IPS-18c (cell line): ENCODE results near the gene THBS4.

Experiments used
- H3K4me3 ChIP-seq: 2 replicates; pipeline ENCODE4 v1.7.0; 2013; ENCODE audit warnings: low read depth, mild to moderate bottlenecking, low read length, moderate library complexity; ENCODE audit not compliant: insufficient read depth
- H3K9me3 ChIP-seq: one replicate; pipeline ENCODE4 v1.6.1; 2013; ENCODE audit warnings: mild to moderate bottlenecking, low read length, moderate library complexity; ENCODE audit not compliant: control insufficient read depth, insufficient read depth

THBS4 gene

GRCh38 chr5:80034962-80035821 is at the start of gene THBS4:
TSS of gene THBS4 (plus strand) at chr5:80035348. CDS start at chr5:80035538, 190 bp downstream.
- peak within 1 kb of the TSS; percentile 68 for H3K4me3 ChIP-seq
- H3K9me3 ChIP-seq = no peaks in the 10 kb centered on the region

DNA sequence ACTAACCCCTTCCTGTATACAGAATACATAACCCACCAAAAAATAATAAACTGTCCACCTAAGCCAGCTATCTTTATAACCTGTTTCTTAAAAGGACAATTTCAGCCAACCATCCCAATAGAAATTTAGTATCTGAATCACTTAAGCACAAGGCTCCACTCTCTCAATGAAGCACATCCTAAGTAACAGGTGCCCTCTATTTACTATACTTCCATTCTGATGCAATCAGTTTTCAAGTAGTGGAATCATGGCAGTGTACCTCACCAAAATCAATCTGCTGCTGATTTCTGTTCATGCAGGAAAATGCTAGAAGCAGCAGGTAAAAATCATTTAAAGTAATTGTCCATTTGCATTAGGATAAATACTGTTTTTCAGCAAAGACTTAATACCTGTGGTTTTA is 48.9 kb upstream of the THBS4 start:
- no peaks in the 10 kb centered on the region for H3K9me3 ChIP-seq
- H3K4me3 ChIP-seq = no peak overlapping the region

- Histone ChIP-seq H3K9me3 (no peaks in the 10 kb centered on the region), H3K4me3 (peak overlapping the region; percentile 85)
Measured at GRCh38 chr5:79990205-79990597, 44.9 kb upstream of the THBS4 start.

DNA sequence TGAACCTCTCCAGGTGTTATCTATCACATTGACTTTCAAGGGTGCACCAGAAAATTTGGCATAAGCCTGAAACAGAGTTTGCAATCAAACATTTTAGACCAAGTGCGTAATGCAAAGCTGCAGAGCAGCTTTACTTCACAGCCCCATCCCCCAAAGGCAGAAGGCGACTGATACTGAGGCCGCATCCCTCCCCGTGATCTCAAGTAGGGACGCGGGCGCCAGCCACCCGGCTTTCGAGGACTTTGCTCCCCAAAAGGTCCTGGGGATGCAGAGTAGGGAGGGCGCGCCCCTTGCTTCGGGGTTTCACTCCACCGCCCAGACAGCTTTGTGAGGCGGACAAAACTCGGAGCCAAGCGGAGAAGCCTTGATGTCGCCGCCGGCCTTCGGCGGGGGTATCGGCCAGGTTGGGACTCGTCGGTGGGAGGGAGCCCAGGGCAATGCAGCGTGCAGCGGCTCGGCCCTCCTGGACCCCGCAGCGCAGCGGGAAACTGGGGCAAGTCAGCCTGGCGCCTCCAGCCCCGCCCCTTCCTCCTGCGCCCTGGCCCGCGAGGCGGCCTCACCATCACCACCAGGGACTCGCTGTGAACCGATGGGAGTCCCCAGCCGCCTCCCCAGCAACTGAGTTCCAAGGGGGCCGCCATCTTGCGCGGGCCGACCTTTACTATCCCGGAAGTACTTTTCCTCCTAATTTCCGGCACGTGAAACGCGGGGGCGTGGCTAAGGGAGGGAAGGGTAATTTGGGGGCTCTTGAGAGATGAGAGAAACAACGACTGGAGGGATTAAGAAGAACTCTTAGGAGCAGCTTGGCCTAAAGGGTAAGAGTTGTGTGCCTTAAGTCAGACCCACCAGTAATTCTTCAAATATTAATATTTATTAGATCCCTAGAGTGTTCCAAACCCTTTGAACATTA is 44.3 kb upstream of the THBS4 start, which contains the start of gene MTX3:
Gene MTX3, minus strand, starts transcription at position 665 of the 910 bp plus-strand sequence. Its CDS starts 24 bp downstream, at position 641.
- H3K4me3 ChIP-seq = peak within 1 kb of the TSS; percentile 85
- H3K9me3 ChIP-seq = no peaks in the 10 kb centered on the region

DNA sequence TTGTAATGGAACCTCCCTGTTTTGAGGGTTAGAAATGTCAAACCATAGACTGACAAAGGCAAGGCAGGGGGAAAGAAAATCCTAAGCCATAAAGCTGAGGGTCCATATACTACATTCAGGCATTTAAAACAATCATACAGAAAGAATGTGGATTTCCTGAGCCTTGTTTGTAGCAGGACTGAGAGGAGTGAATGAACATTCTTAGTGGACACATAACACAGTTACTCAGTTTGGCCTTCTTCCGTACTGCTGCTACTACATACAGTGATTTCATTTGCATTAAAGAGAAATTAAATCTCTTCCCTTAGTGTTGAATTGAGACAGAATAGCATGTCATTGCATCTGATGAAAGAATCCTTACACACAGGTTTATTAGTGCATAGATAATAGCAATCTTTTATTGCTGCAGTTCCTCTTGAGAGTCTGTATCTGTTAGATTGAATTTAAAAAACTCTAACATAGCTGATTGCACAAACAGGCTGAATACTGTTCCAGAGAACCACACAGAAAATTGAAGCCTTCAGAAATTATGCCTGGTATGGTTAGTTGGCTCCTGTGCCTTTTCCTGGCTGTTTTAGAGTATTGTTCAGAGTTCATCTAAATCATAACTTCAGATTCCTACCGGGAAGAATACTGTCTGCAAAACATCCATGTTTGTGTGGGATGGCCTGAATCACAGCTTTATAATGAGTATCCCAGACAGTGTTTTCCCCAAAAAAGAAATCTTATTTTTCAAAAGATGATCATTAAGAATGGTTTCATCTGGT is 42.1 kb upstream of the THBS4 start:
- Histone ChIP-seq H3K4me3 (no peak overlapping the region), H3K9me3 (no peaks in the 10 kb centered on the region)

DNA sequence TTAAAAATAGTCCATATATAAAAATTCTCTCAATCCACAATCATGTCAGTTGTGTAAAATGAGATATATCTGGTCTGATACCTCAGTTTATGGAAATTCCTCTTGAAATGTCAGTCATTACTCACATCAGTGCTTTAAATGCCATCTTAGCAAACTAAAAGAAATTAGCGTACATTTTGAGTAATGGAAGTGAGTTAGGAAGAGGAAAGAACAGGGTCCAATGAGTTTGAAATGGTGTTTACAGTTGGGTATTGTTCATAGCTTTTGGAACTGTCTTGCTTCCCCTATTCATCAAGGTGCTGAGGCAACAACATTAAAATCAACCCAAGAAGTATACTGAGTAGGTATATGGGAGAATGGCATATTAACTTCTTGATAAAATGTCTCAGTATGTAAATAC is 35.4 kb upstream of the THBS4 start:
- Histone ChIP-seq H3K4me3 (no peak overlapping the region), H3K9me3 (no peaks in the 10 kb centered on the region)

GRCh38 chr5:80002677-80003076 is 32.5 kb upstream of the THBS4 start:
- Histone ChIP-seq H3K4me3 (no peak overlapping the region), H3K9me3 (no peaks in the 10 kb centered on the region)

DNA sequence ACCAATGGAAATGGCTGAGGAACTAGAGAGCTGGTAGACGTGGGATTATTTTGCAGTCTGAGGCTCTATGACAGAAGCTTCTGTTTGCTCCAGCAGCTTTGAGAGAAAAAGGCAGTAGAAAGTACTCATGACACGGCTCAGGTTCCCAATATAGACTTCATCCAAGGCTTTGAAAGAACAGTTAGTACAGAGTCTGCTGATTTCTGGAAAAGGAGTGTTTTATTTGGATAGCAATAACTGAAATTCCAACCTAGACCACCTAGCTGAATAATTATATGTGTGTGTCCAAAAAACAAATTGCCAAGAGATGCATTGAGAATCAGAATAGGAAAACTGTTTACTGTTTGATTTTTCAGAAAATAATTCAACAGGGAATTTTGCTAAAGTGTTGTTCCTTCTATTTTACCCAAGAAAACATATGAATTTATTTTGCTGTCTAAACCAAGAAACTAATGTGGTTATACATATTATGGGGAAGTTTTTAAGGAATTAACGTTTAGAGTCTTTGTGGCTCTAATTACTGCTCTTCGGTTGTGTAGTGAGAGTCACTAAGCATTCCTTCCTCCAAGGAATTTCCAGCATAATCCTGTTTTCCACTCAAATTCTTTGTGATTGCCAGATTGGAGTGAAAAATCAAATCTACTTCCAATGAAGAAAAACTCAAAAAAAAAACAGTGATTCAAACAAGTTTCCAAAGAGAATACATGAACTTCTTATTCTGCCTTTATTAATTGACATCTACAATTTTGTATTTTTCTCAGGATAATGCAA is 26.0 kb upstream of the THBS4 start:
- H3K4me3 ChIP-seq = no peak overlapping the region
- H3K9me3 ChIP-seq = no peaks in the 10 kb centered on the region

DNA sequence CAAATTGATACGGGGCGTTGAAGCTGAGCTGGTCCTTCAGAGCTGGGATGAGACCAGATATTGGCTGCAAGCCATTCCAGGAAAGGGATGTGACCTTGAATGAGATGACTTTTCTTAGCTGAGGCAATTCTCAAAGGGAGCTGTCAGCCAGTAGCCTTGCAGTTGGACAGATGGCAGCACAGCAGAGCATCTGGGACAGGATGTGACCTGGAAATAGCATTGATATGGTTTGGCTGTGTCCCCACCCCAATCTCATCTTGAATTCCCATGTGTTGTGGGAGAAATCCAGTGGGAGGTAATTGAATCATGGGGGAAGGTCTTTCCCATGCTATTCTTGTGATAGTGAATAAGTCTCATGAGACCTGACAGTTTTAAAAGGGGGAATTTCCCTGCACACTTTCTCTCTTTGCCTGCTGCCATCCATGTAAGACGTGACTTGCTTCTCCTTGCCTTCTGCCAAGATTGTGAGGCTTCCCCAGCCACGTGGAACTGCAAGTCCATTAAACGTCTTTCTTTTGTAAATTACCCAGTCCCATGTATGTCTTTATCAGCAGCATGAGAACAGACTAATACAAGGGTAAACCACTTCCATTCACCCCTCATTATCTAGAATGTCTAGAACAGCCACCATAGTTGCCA is 24.3 kb upstream of the THBS4 start:
- Histone ChIP-seq H3K9me3 (no peaks in the 10 kb centered on the region), H3K4me3 (no peak overlapping the region)

- H3K4me3 ChIP-seq = no peak overlapping the region
Measured at GRCh38 chr5:80025069-80025468, 10.1 kb upstream of the THBS4 start.

GRCh38 chr5:80026841-80027240 is 8.3 kb upstream of the THBS4 start:
- Histone ChIP-seq H3K9me3 (no peaks in the 10 kb centered on the region), H3K4me3 (no peak overlapping the region)

More at GRCh38 chr5:80025069-80025468, 10.1 kb upstream of the THBS4 start:
- no peaks in the 10 kb centered on the region for H3K9me3 ChIP-seq

DNA sequence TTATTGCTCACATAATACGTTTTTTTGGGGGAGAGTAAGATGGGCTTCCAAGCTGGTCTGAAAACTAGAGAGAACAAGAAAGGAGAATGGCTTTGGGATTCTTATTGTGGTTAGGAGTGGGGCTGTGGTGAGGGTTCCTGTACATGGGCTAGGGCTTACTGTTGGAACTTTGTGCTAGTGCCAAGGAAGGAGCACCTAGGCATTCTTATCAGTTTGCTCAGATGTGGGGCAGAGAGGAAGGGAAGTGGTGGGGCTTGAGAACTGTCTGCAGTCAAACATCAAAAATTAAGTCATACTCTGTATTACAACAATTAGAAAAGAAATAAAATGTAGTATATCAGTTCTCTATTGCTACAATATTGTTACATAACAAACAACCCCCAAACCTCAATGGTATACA is 4.0 kb upstream of the THBS4 start:
- Histone ChIP-seq H3K9me3 (no peaks in the 10 kb centered on the region), H3K4me3 (no peak overlapping the region)

GRCh38 chr5:80033513-80033912 is 1.6 kb upstream of the THBS4 start:
- Histone ChIP-seq H3K4me3 (no peak overlapping the region), H3K9me3 (no peaks in the 10 kb centered on the region)

DNA sequence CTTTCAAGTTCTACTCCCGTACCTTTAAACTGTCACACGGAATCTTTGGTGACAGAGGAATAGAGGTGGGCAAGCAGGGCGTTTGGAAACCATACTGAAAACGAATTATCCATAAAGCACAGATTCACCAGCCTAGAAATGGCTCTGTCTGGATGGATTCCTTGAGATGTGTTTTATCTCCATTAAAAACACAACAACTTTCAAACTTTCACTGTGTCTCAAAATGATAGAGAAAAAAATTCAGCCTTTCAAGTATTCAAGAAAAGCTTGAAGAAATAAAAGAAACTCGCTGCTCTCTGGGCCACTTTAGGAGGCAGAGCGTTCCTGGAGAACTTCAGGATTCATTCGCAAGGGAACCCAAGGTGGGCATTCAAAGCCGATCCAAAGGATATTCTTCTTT is 589 bp upstream of the THBS4 start:
- Histone ChIP-seq H3K4me3 (peak overlapping the region; percentile 68), H3K9me3 (no peaks in the 10 kb centered on the region)

DNA sequence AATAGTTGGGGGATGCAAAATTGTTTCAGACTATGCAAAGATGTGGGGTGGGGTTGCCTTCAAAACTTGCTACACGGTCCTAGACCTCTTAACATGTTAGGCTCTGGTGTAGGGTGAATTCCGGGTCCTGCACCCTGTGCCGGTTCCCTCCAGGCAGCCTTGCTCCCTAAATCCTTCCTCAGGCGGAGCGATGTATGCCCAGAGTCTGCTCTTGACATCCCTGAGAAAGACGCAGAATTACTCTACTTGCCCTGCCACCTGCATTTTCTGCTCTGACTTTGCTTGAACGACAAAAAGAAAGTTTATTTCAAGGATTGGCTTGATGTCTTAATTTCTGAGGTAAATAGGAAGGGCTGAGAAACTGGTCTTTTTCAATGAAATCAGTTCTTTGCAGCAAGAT is 691 bp downstream of the THBS4 start:
- peak overlapping the region; percentile 51 for H3K4me3 ChIP-seq
- no peaks in the 10 kb centered on the region for H3K9me3 ChIP-seq

- H3K4me3 ChIP-seq = no peak overlapping the region
- no peaks in the 10 kb centered on the region for H3K9me3 ChIP-seq
Measured at GRCh38 chr5:80036615-80037014, 1.5 kb downstream of the THBS4 start.
